Left colon (tissue), 2 donors: Measurements from ENCODE around the gene PCSK4. TPM values are rescaled to one million over a fixed set of nuclear protein-coding genes. Genes with fewer than 3 reads are reported as not detected.

Experiments
- ATAC-seq: fragments of 200-7000 bp; cut with Tn5 transposase; one replicate; pipeline ENCODE4 v1.9.1; 2020; ENCODE audit warnings: mild to moderate bottlenecking, moderate library complexity
- DNase-seq, 2 donors: peaks; one replicate each; pipeline ENCODE4 v3.0.0-alpha.2; 2020
- intact Hi-C, 2 donors: fragments of 100-400 bp; cut with DNase I in 1 of 2; cut with micrococcal nuclease in 1 of 2; formaldehyde crosslinking; loops; one replicate each; pipeline versions ENCODE4 v1.11.2 to v1.14.0; 2022; cut with DNase I, micrococcal nuclease
- total RNA-seq, 2 donors: library from RNA; stranded (reverse); fragmentation: NEBNext Ultra II Directional; extraction: Animal tissue kit (Norgen Biotek cat#: 25700); gene quantifications; one replicate each; pipeline ENCODE4 v1.2.1, GENCODE V29; 2021
- donor health status: DM: no; HTN: no; CAD: no.
- donor health status: DM: yes; HTN: yes; CAD: no.

Gene PCSK4
- total RNA-seq, 2 donors from 2014 or later = 3.2 to 4.6 TPM

DNA sequence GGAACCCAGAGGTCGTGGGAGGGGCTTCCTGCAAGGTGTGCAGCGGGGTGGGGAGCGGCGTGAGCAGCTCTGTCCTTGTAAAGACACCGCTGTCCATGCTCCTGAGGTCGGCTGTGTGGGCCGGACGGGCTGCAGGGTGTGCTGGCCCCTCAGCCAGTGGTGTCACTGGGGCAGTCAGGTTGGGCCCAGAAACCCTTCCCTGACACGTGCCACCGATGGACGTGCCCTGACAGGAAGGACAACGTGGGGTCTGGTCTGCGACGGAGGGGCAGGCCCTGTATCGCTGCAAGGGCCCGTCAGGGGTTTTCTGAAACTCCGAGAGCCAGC, 56.1 kb downstream of the PCSK4 start:
- DNase-seq = no peak
- intact Hi-C loops = no loop called here
- ATAC-seq = no peak

GRCh38 chr19:1433119-1434039, 56.8 kb downstream of the PCSK4 start:
- intact Hi-C loops = no loop called here
- DNase-seq (no peak), ATAC-seq (no peak)

GRCh38 chr19:1432507-1432887, 57.7 kb downstream of the PCSK4 start:
- ATAC-seq (no peak), DNase-seq (no peak)
- intact Hi-C loops = no loop called here

- DNase-seq = no peak
- intact Hi-C loops = no loop called here
Observed at GRCh38 chr19:1431759-1432506, 58.2 kb downstream of the PCSK4 start.

More at GRCh38 chr19:1431759-1432506, 58.2 kb downstream of the PCSK4 start:
- ATAC-seq = no peak

Other genes starting within 250 kb of the PCSK4 start
- 100 to 1,000 TPM; 341 to 530 TPM for gene ATP5F1D, start 248.6 kb downstream of the PCSK4 start, total RNA-seq
- gene MIDN, start 241.8 kb downstream of the PCSK4 start, total RNA-seq = 100 to 1,000 TPM; 202 to 276 TPM
- 100 to 1,000 TPM; 220 to 267 TPM for gene CIRBP, start 221.0 kb downstream of the PCSK4 start, total RNA-seq
- 10 to 100 TPM; 43.7 to 48.9 TPM for gene FAM174C, start 214.8 kb downstream of the PCSK4 start, total RNA-seq
- gene EFNA2, start 204.5 kb downstream of the PCSK4 start, total RNA-seq = 10 to 100 TPM; 83.8 to 85.4 TPM
- gene NDUFS7, start 106.4 kb downstream of the PCSK4 start, total RNA-seq = 100 to 1,000 TPM; 141 to 178 TPM
- 1 to 10 TPM; 2.3 to 2.5 TPM for gene GAMT, start 88.8 kb downstream of the PCSK4 start, total RNA-seq
- gene DAZAP1, start 82.8 kb downstream of the PCSK4 start, total RNA-seq = 100 to 1,000 TPM in 1 of 2 donors, 10 to 100 TPM in 1; 82.1 to 106 TPM
- gene RPS15, start 52.0 kb downstream of the PCSK4 start, total RNA-seq = 100 to 1,000 TPM; 908 to 922 TPM
- gene APC2, start 40.2 kb downstream of the PCSK4 start, total RNA-seq = under 1 TPM; 0.18 to 0.56 TPM
- gene C19orf25, start 11.1 kb downstream of the PCSK4 start, total RNA-seq = 10 to 100 TPM; 34.2 to 35.7 TPM
- gene REEP6, start 831 bp upstream of the PCSK4 start, total RNA-seq = 1 to 10 TPM; 3.5 to 4.1 TPM
- 1 to 10 TPM; 2.0 to 5.4 TPM for gene ADAMTSL5, start 22.7 kb upstream of the PCSK4 start, total RNA-seq
- not detected for gene PLK5, start 33.7 kb upstream of the PCSK4 start, total RNA-seq
- gene MEX3D, start 78.0 kb upstream of the PCSK4 start, total RNA-seq = 10 to 100 TPM; 22.3 to 24.8 TPM
- 10 to 100 TPM; 47.7 to 57.5 TPM for gene MBD3, start 102.5 kb upstream of the PCSK4 start, total RNA-seq
- gene UQCR11, start 115.1 kb upstream of the PCSK4 start, total RNA-seq = 100 to 1,000 TPM; 337 to 359 TPM
- gene TCF3, start 162.3 kb upstream of the PCSK4 start, total RNA-seq = 10 to 100 TPM; 64.1 to 64.7 TPM